ENCODE measurements around the gene EIF1. TPM values are rescaled to one million over a fixed set of nuclear protein-coding genes. Genes with fewer than 3 reads are reported as not detected.

Gene EIF1
- total RNA-seq, 1 experiment from 2014 or later, result 651 TPM

DNA sequence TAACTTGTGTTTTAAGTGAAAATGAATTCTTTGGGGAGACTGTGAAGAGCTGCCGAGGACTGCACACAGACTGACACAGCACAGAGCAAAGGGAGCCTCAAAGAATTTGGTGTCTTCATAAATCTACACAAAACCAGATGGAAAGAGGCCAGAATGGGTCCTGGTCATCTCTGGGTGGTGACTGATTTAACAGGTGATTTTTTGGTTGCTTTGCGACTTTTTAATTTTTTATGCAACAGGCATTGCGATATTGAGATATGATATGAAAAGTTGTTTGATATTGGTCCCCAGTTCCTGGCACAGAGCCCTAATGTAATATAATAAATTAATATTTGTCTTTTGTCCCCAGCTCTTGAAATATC, 12.6 kb upstream of the EIF1 start:
- H4K91ac ChIP-seq (ENCODE audit: insufficient read length, low read depth, low read length), result no peak overlapping the region
- DNase-seq, result no peak
- H3K56ac ChIP-seq (ENCODE audit: insufficient read length, low read depth, low read length), result no peak overlapping the region
- H3K79me2 ChIP-seq (ENCODE audit: insufficient read depth, low read length), result no peaks in the 10 kb centered on the region
- peak overlapping the region; percentile 25 to 92 (median 81); a peak in 5 of 7 replicates for H3K27ac Mint-ChIP-seq
- H4K5ac ChIP-seq (ENCODE audit: insufficient read length, low read depth, low read length), result no peak overlapping the region
- no peak overlapping the region for H3K27ac ChIP-seq (ENCODE audit: insufficient read length, low read depth, low read length)
- no peak overlapping the region for H2BK20ac ChIP-seq (ENCODE audit: low read depth, low read length, poor library complexity, severe bottlenecking)
- peak overlapping the region; percentile 35 for H3K18ac ChIP-seq (ENCODE audit: insufficient read length, low read depth, low read length)
- no peaks in the 10 kb centered on the region for H4K20me1 ChIP-seq (ENCODE audit: control insufficient read depth, insufficient read depth, insufficient read length)
- H3K9me3 Mint-ChIP-seq, result peaks cover 7% of the 10 kb centered on the region in 2 experiments; a peak in 2 of 5 replicates
- no peak overlapping the region for H2AFZ ChIP-seq (ENCODE audit: low read length)
- no peaks in the 10 kb centered on the region for H3K9me3 ChIP-seq (ENCODE audit: control insufficient read depth, low read depth, low read length)
- peaks cover 3% of the 10 kb centered on the region; the same call in 1 of the 2 replicates for H3K4me1 ChIP-seq (ENCODE audit: insufficient read depth, low read length)
- H3T11ph ChIP-seq (ENCODE audit: low read length), result no peak overlapping the region
- no peak overlapping the region for H3K4ac ChIP-seq (ENCODE audit: low read depth, low read length)
- H3K4me2 ChIP-seq (ENCODE audit: insufficient read depth, insufficient read length, low read length), result peak overlapping the region; percentile 22
- H2AK5ac ChIP-seq (ENCODE audit: insufficient read length, low read length), result no peak overlapping the region
- no peaks in the 10 kb centered on the region for H3K27me3 ChIP-seq (ENCODE audit: insufficient read depth, low read length)
- H4K8ac ChIP-seq (replicated peaks; ENCODE audit: insufficient read length, low read depth, low read length), result no peak overlapping the region
- peak overlapping the region; percentile 57 for H2BK120ac ChIP-seq (ENCODE audit: low read depth, low read length, poor library complexity, severe bottlenecking)
- WGBS (ENCODE audit: extremely low coverage, insufficient read length, low lambda C conversion rate), result no CpG with 5 or more reads among the region's 3 CpGs
- H3K14ac ChIP-seq (ENCODE audit: insufficient read depth, low read length), result no peak overlapping the region
- peak overlapping the region in 1 of 2 experiments; percentile 52; a peak in 2 of 5 replicates for H3K4me3 Mint-ChIP-seq
- TF ChIP-seq, protein P1, sequence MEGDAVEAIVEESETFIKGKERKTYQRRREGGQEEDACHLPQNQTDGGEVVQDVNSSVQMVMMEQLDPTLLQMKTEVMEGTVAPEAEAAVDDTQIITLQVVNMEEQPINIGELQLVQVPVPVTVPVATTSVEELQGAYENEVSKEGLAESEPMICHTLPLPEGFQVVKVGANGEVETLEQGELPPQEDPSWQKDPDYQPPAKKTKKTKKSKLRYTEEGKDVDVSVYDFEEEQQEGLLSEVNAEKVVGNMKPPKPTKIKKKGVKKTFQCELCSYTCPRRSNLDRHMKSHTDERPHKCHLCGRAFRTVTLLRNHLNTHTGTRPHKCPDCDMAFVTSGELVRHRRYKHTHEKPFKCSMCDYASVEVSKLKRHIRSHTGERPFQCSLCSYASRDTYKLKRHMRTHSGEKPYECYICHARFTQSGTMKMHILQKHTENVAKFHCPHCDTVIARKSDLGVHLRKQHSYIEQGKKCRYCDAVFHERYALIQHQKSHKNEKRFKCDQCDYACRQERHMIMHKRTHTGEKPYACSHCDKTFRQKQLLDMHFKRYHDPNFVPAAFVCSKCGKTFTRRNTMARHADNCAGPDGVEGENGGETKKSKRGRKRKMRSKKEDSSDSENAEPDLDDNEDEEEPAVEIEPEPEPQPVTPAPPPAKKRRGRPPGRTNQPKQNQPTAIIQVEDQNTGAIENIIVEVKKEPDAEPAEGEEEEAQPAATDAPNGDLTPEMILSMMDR (conservative IDR thresholded peaks at IDR 0.05), result no peak
- H2BK15ac ChIP-seq (ENCODE audit: low read depth, low read length), result no peak overlapping the region
- H3K27me3 Mint-ChIP-seq (ENCODE audit: low read depth), result peaks cover 1% of the 10 kb centered on the region
- no peak overlapping the region for H3K9ac ChIP-seq (ENCODE audit: extremely low read depth, insufficient read length, low read length)
- H3K23me2 ChIP-seq (ENCODE audit: insufficient read length, low read depth, low read length, poor library complexity, severe bottlenecking), result peaks cover 3% of the 10 kb centered on the region
- no peak overlapping the region for H3K23ac ChIP-seq (ENCODE audit: insufficient read length, low read depth, low read length)
- no peaks in the 10 kb centered on the region for H3K79me1 ChIP-seq (ENCODE audit: insufficient read depth, low read depth, low read length, poor library complexity, severe bottlenecking)
- peaks cover 23 to 45% of the 10 kb centered on the region in 2 experiments for H3K4me1 Mint-ChIP-seq
- H2BK5ac ChIP-seq (ENCODE audit: insufficient read length, low read length), result no peak overlapping the region
- H2BK12ac ChIP-seq (ENCODE audit: insufficient read length, low read depth, low read length), result no peak overlapping the region
- peaks cover 0 to 5% (median 0%) of the 10 kb centered on the region in 3 experiments; a peak in 3 of 7 replicates for H3K36me3 Mint-ChIP-seq (ENCODE audit: insufficient read depth in 1 of 3, low read depth in 3 of 3)
